GM12878 (cell line): ENCODE data around the gene TFAP2E. TPM values are rescaled to one million over a fixed set of nuclear protein-coding genes. Genes with fewer than 3 reads are reported as not detected.

Source experiments
- ATAC-seq: fragments of 200-7000 bp; cut with Tn5 transposase; 3 replicates; pipeline ENCODE4 v1.9.1; 2020; ENCODE audit warnings: mild to moderate bottlenecking, moderate library complexity
- BruUV-seq: library from RNA; stranded (reverse); fragments of 400-500 nt; replicated peaks from 2 replicates; lab custom pipeline; 2021; lab: Mats Ljungman, UMichigan
- CTCF ChIA-PET: fragments of 300-600 bp; sonication (Branson Sonifier 250); formaldehyde crosslinking; extraction: SDS; loops from one replicate; lab custom pipeline; 2021; ENCODE audit warnings: inconsistent platforms; lab: Yijun Ruan, JAX
- POLR2A ChIA-PET: fragments of 350-600 bp; formaldehyde crosslinking; extraction: SDS; loops from one replicate; lab custom pipeline; 2021; ENCODE audit warnings: inconsistent platforms; lab: Charles Lee
- RAD21 ChIA-PET: fragments of 300-600 bp; sonication (Branson Sonifier 250); formaldehyde crosslinking; loops from one replicate; lab custom pipeline; 2023; ENCODE audit warnings: antibody characterized with exemption; ENCODE audit not compliant: unreplicated experiment; lab: Charles Lee
- SMC1A ChIA-PET: fragments of 300-600 bp; sonication (Branson Sonifier 250); formaldehyde crosslinking; loops from one replicate; lab custom pipeline; 2023; ENCODE audit not compliant: unreplicated experiment, uncharacterized antibody; lab: Charles Lee
- DNase-seq: peaks from one replicate; pipeline ENCODE4 v3.0.0-alpha.2; 2011; ENCODE audit warnings: low read depth, low spot score
- FAIRE-seq: peaks from 3 replicates; lab custom pipeline; 2011; peaks lifted over from hg19 to GRCh38; lab: Jason Lieb, UNC
- H2AFZ ChIP-seq: 2 replicates; pipeline ENCODE4 v1.6.0; 2011; ENCODE audit warnings: low read depth, low read length, control low read depth; ENCODE audit not compliant: control insufficient read depth
- H3K27ac ChIP-seq: 2 replicates; pipeline ENCODE4 v1.5.1; 2011; ENCODE audit warnings: control low read depth; ENCODE audit not compliant: control insufficient read depth, insufficient read depth
- H3K27me3 ChIP-seq, 2 experiments: replicated peaks in 1 of 2; 2 replicates each; pipeline versions ENCODE4 v1.6.0 to v1.6.1; 2011; ENCODE audit warnings: low read length in 1 of 2; ENCODE audit not compliant: control insufficient read depth in 2 of 2, insufficient read depth in 2 of 2
- H3K36me3 ChIP-seq, 2 experiments: 2 replicates each; pipeline ENCODE4 v1.5.1; 2011; ENCODE audit warnings: low read length in 1 of 2; ENCODE audit not compliant: control insufficient read depth in 2 of 2, insufficient read depth in 2 of 2
- H3K4me1 ChIP-seq: 2 replicates; pipeline ENCODE4 v1.6.1; 2011; ENCODE audit warnings: mild to moderate bottlenecking, low read length, moderate library complexity, mixed read lengths; ENCODE audit not compliant: control insufficient read depth, insufficient read depth
- H3K4me2 ChIP-seq: 2 replicates; pipeline ENCODE4 v1.6.0; 2011; ENCODE audit warnings: control low read depth; ENCODE audit not compliant: control insufficient read depth, insufficient read depth
- H3K4me3 ChIP-seq: fragments of 200-600 bp; sonication (generic); 2 replicates; pipeline ENCODE4 v1.5.1; 2016
- H3K79me2 ChIP-seq: 2 replicates; pipeline ENCODE4 v1.6.0; 2011; ENCODE audit warnings: low read length; ENCODE audit not compliant: control insufficient read depth, insufficient read depth
- H3K9ac ChIP-seq: 2 replicates; pipeline ENCODE4 v1.8.0; 2011; ENCODE audit warnings: low read length, control low read depth, mixed read lengths; ENCODE audit not compliant: control insufficient read depth, insufficient read depth
- H3K9me3 ChIP-seq: replicated peaks from 3 replicates; pipeline ENCODE4 v1.5.1; 2011; ENCODE audit warnings: mild to moderate bottlenecking, low read length; ENCODE audit not compliant: control insufficient read depth, insufficient read depth
- H4K20me1 ChIP-seq: 2 replicates; pipeline ENCODE4 v1.6.0; 2011; ENCODE audit not compliant: control insufficient read depth, insufficient read depth
- BCLAF1 ChIP-seq: fragments of 450-650 bp; IDR thresholded peaks from 2 replicates; pipeline ENCODE4 v1.6.1; 2017; ENCODE audit warnings: antibody characterized with exemption, mild to moderate bottlenecking, moderate library complexity
- CBX3 ChIP-seq: fragments of 200-600 bp; sonication (generic); IDR thresholded peaks from 2 replicates; pipeline ENCODE4 v1.6.1; 2016; ENCODE audit warnings: low read depth, borderline replicate concordance
- E2F8 ChIP-seq: fragments of 450-650 bp; IDR thresholded peaks from 2 replicates; pipeline ENCODE4 v1.6.1; 2018; ENCODE audit warnings: mild to moderate bottlenecking, low read depth, moderate library complexity; ENCODE audit not compliant: partially characterized antibody
- KLF5 ChIP-seq: fragments of 450-650 bp; IDR thresholded peaks from 2 replicates; pipeline ENCODE4 v1.6.1; 2014; ENCODE audit warnings: mild to moderate bottlenecking; ENCODE audit not compliant: partially characterized antibody
- SKIL ChIP-seq: fragments of 450-650 bp; IDR thresholded peaks from 2 replicates; pipeline ENCODE4 v1.6.1; 2017; ENCODE audit warnings: mild to moderate bottlenecking, low read depth, inconsistent platforms; ENCODE audit not compliant: poor library complexity, severe bottlenecking
- ZBED1 ChIP-seq: IDR thresholded peaks from 2 replicates; pipeline ENCODE4 v1.6.1; 2016; ENCODE audit warnings: borderline replicate concordance
- ZBTB33 ChIP-seq: fragments of 450-650 bp; IDR thresholded peaks from 2 replicates; pipeline ENCODE4 v1.6.1; 2017; ENCODE audit warnings: mild to moderate bottlenecking
- WGBS: methylation state at CpG from one replicate; pipeline ENCODE4 v1.1.6; 2016; ENCODE audit warnings: low lambda C conversion rate; ENCODE audit not compliant: insufficient replicate concordance, insufficient coverage; ENCODE audit errors: missing lambda C conversion rate; 5-methylcytosine and 5-hydroxymethylcytosine counted together
- in situ Hi-C: fragments of 300-500 bp; cut with MboI; formaldehyde crosslinking; loops from 9 replicates; pipeline ENCODE4 v1.14.3; 2018; ENCODE audit warnings: mixed read lengths
- intact Hi-C: fragments of 100-400 bp; cut with micrococcal nuclease; formaldehyde crosslinking; loops from one replicate; pipeline ENCODE4 v1.14.2; 2022; ENCODE audit not compliant: unreplicated experiment
- polyA plus RNA-seq, 11 experiments: library from polyadenylated mRNA; depleted of rRNA in 4 of 11; unstranded in 6 of 11; stranded (reverse) in 5 of 11; fragments of >200 nt; fragmentation: Nextera tagmentation in 4 of 11; fragmentation: Illumina TruSeq in 1 of 11; extraction: Ambion mirVana in 4 of 11; extraction: Trizol in 1 of 11; gene quantifications; 1 replicate in 1 of 11; 2 replicates in 10 of 11; pipeline versions ENCODE4 v1.2.1 to v1.2.3, GENCODE V29; 2011 to 2016; ENCODE audit warnings: inconsistent platforms in 2 of 11, missing spikeins in 2 of 11, low read depth in 1 of 11
- total RNA-seq, 4 experiments: library from RNA; depleted of rRNA in 3 of 4; stranded (reverse); fragments of >200 nt in 3 of 4; fragmentation: Illumina TruSeq in 1 of 4; extraction: Trizol in 1 of 4; gene quantifications; 2 replicates each; pipeline versions ENCODE4 v1.2.1 to v1.2.3, GENCODE V29; 2013 to 2021

The TFAP2E gene
- total and polyA plus RNA-seq, 10 of the 15 experiments (the other 5 are each of a cell fraction or from before 2014, with no cell fraction given), result 0.10 to 1.1 (median 0.43) TPM

GRCh38 chr1:35530946-35531345, 42.2 kb upstream of the TFAP2E start:
- no peak overlapping the region for H3K27ac ChIP-seq
- no peak overlapping the region for H3K4me2 ChIP-seq
- CTCF ChIA-PET, result interaction anchor here (12.7 kb wide), 1 partner anchor 79 kb away, joined by 260 read pairs; no protein-coding TSS in a partner anchor
- no peak overlapping the region for H3K4me3 ChIP-seq
- no peaks in the 10 kb centered on the region for H3K27me3 ChIP-seq
- peaks cover 5 to 10% of the 10 kb centered on the region in 2 experiments; a peak in 2 of 4 replicates for H3K36me3 ChIP-seq
- in situ Hi-C loops (no loop called here), intact Hi-C loops (no loop called here)
- no peaks in the 10 kb centered on the region for H3K4me1 ChIP-seq
- ATAC-seq (no peak), DNase-seq (no peak), FAIRE-seq (no peak)
- 96% methylated on average over 2 of the region's 2 CpGs for WGBS
- no peak overlapping the region for H3K9ac ChIP-seq
- POLR2A ChIA-PET, result interaction anchor here (0.6 kb wide), 1 partner anchor 161 kb away, joined by 5 read pairs; no protein-coding TSS in a partner anchor
- SMC1A ChIA-PET, result no interaction called here
- no peak overlapping the region for H2AFZ ChIP-seq
- H3K79me2 ChIP-seq, result peaks cover 19% of the 10 kb centered on the region
- RAD21 ChIA-PET, result no interaction called here
- no TSS peak for BruUV-seq
- H4K20me1 ChIP-seq, result no peaks in the 10 kb centered on the region
- H3K9me3 ChIP-seq, result peaks cover 43% of the 10 kb centered on the region
- TF ChIP-seq ZBED1 (no peak), SKIL (no peak), ZBTB33 (no peak), CBX3 (no peak), KLF5 (no peak), E2F8 (no peak), BCLAF1 (no peak)
